ENCODE measurements around the gene GATA2. TPM values are rescaled to one million over a fixed set of nuclear protein-coding genes. Genes with fewer than 3 reads are reported as not detected.

GATA2 gene
- total RNA-seq, 1 experiment from 2014 or later, result 9.6 TPM

DNA sequence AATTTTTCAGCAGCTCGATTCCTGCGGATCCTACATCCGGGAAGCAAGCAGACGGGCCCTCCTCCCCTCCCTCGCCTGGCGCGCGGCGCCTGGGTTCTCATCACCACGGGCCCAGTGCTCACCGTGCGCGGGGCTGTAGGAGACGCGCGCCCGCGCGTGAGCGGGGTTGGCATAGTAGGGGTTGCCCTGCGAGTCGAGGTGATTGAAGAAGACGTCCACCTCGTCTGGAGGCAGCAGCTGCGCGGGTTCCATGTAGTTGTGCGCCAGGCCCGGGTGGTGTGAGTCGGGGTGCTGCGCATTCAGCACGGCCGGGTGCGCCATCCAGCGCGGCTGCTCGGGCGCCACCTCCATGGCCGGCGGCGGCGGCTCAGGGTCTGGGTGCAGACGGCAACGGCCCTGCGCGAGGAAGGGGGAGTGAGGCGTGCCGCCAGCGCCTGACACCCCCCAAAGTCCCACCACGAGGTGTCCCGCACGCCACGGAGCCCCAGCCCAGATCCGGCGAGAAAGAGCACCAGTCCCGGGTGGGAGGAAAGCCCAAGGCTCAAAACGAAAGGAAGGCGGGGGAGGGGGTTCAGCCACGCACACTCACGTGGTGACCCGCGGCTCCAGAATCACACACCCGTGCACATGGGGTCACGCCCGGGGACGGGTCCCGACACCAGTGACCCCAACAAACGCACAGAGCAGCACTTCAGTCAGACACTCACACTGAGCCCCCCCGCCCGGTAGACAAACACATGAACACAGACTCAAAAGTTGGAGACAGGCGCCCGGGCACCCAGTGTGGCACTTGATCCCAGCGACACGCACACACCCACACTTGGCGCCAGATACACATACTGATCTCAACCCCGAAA is 6.1 kb downstream of the GATA2 start:
- DNase-seq, result peak; percentile 63
- no peaks in the 10 kb centered on the region for H3K4me1 Mint-ChIP-seq (ENCODE audit: low read depth, unreplicated experiment)
- no peaks in the 10 kb centered on the region for H3K9me3 Mint-ChIP-seq (ENCODE audit: low read depth, unreplicated experiment)
- H3K4me3 Mint-ChIP-seq (ENCODE audit: low read depth, unreplicated experiment), result peak overlapping the region; percentile 96
- CTCF ChIA-PET, result interaction anchor here (0.6 kb wide), 1 partner anchor 29 kb away, joined by 3 read pairs; no protein-coding TSS in a partner anchor
- TF ChIP-seq, protein P1, sequence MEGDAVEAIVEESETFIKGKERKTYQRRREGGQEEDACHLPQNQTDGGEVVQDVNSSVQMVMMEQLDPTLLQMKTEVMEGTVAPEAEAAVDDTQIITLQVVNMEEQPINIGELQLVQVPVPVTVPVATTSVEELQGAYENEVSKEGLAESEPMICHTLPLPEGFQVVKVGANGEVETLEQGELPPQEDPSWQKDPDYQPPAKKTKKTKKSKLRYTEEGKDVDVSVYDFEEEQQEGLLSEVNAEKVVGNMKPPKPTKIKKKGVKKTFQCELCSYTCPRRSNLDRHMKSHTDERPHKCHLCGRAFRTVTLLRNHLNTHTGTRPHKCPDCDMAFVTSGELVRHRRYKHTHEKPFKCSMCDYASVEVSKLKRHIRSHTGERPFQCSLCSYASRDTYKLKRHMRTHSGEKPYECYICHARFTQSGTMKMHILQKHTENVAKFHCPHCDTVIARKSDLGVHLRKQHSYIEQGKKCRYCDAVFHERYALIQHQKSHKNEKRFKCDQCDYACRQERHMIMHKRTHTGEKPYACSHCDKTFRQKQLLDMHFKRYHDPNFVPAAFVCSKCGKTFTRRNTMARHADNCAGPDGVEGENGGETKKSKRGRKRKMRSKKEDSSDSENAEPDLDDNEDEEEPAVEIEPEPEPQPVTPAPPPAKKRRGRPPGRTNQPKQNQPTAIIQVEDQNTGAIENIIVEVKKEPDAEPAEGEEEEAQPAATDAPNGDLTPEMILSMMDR (IDR thresholded peaks at IDR 0.05; ENCODE audit: unreplicated experiment), result no peak
- TSS peak; percentile 21 for BruUV-seq (replicated peaks)
- H3K27me3 Mint-ChIP-seq (ENCODE audit: unreplicated experiment), result peaks cover 9% of the 10 kb centered on the region
- peak overlapping the region; percentile 66 for H3K27ac Mint-ChIP-seq (ENCODE audit: unreplicated experiment)
- intact Hi-C loops (cut with micrococcal nuclease; ENCODE audit: unreplicated experiment), result no loop called here
- peaks cover 43% of the 10 kb centered on the region for H3K36me3 Mint-ChIP-seq (ENCODE audit: insufficient read depth, unreplicated experiment)

DNA sequence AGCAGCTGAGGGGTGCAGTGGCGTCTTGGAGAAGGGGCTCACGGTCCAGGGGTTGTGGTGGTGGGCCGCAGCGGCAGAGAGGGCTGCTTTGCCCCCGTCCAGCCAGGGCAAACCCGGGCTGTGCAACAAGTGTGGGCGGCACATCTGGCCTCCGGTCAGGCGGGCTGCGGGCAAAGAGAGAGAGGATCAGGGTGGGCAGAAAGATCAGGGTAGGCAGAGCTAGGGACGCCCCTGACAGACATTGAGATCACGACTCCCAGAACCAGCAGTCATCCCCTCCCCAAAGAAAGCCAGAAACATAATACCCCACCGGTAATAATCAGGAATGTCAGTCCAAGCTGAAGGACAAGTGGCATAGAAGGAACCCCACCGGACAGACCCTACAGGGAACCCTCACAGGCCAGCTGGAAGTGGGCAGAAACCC is 6.8 kb downstream of the GATA2 start:
- TF ChIP-seq, protein P1 (IDR thresholded peaks at IDR 0.05; ENCODE audit: unreplicated experiment), result no peak
- BruUV-seq (replicated peaks), result no TSS peak
- H3K27ac Mint-ChIP-seq (ENCODE audit: unreplicated experiment), result peak overlapping the region; percentile 66
- CTCF ChIA-PET, result interaction anchor here (0.6 kb wide), 1 partner anchor 28 kb away, joined by 3 read pairs; no protein-coding TSS in a partner anchor
- no peaks in the 10 kb centered on the region for H3K9me3 Mint-ChIP-seq (ENCODE audit: low read depth, unreplicated experiment)
- peaks cover 9% of the 10 kb centered on the region for H3K27me3 Mint-ChIP-seq (ENCODE audit: unreplicated experiment)
- peak overlapping the region; percentile 96 for H3K4me3 Mint-ChIP-seq (ENCODE audit: low read depth, unreplicated experiment)
- no peak for DNase-seq
- H3K36me3 Mint-ChIP-seq (ENCODE audit: insufficient read depth, unreplicated experiment), result peaks cover 43% of the 10 kb centered on the region
- intact Hi-C loops (cut with micrococcal nuclease; ENCODE audit: unreplicated experiment), result no loop called here
- no peaks in the 10 kb centered on the region for H3K4me1 Mint-ChIP-seq (ENCODE audit: low read depth, unreplicated experiment)

DNA sequence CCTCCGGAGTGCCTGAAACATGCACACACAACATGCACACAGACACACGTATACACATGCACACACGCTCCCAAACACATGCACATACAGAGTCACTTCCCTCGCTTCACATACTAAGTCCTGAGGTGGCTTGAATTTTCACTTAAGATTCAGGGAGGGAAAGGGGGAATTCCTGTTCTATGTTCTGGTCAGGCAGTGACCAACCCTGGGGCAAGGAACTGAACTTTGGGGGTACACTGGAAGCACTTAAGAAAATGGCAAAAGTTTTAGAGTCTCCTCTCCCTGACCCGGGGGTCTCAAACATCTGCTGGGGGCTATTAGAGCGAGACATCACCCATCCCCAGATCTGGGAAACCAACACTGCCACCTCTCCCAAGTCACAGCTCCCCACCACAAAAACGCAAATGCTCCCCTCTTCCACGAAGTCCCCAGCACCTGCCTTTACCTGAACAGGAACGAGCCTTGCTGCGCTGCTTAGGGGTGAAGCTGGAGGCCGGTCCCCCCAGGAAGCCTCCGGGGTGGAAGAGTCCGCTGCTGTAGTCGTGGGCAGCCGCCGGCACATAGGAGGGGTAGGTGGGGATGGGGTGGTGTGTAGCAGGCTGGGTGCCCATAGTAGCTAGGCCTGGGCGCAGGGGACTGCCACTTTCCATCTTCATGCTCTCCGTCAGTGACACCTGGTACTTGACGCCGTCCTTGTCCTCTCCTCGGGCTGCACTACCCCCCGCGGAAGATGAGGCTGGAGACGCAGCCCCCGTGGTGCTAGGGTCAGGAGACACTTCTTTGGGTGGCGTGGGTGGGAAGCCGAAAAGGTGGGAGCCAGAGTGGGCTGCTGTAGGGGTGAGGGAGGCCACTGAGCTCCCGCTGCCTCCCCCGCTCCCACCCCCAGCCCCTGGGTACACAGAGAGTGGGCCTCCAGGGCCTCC is 7.5 kb downstream of the GATA2 start:
- TSS peak; percentile 9 for BruUV-seq (replicated peaks)
- Mint-ChIP-seq H3K4me3 (ENCODE audit: low read depth, unreplicated experiment) (peak overlapping the region; percentile 96), H3K4me1 (ENCODE audit: low read depth, unreplicated experiment) (no peaks in the 10 kb centered on the region), H3K36me3 (ENCODE audit: insufficient read depth, unreplicated experiment) (peaks cover 43% of the 10 kb centered on the region), H3K9me3 (ENCODE audit: low read depth, unreplicated experiment) (no peaks in the 10 kb centered on the region), H3K27ac (ENCODE audit: unreplicated experiment) (peak overlapping the region; percentile 66), H3K27me3 (ENCODE audit: unreplicated experiment) (peaks cover 9% of the 10 kb centered on the region)
- intact Hi-C loops (cut with micrococcal nuclease; ENCODE audit: unreplicated experiment), result no loop called here
- no peak for DNase-seq
- CTCF ChIA-PET, result no interaction called here
- TF ChIP-seq, protein P1 (IDR thresholded peaks at IDR 0.05; ENCODE audit: unreplicated experiment), result no peak

Data from Calu3 (cell line).